IPS-15b (cell line): ENCODE measurements around the gene LDLRAP1.

Source experiments
- H3K27me3 ChIP-seq: one replicate; pipeline ENCODE4 v1.6.1; 2013; ENCODE audit warnings: low read length; ENCODE audit not compliant: control insufficient read depth, insufficient read depth
- H3K36me3 ChIP-seq: one replicate; pipeline ENCODE4 v1.6.1; 2013; ENCODE audit warnings: low read length; ENCODE audit not compliant: control insufficient read depth, insufficient read depth
- H3K4me1 ChIP-seq: one replicate; pipeline ENCODE4 v1.6.1; 2013; ENCODE audit warnings: mild to moderate bottlenecking, low read length; ENCODE audit not compliant: control insufficient read depth, insufficient read depth
- H3K4me3 ChIP-seq: one replicate; pipeline ENCODE4 v1.5.1; 2013; ENCODE audit warnings: low read depth, low read length
- H3K9ac ChIP-seq: one replicate; pipeline ENCODE4 v1.6.1; 2013; ENCODE audit warnings: low read depth, mild to moderate bottlenecking, low read length
- H3K9me3 ChIP-seq: one replicate; pipeline ENCODE4 v1.6.1; 2013; ENCODE audit warnings: mild to moderate bottlenecking, low read length; ENCODE audit not compliant: control insufficient read depth, insufficient read depth

LDLRAP1 gene

GRCh38 chr1:25537153-25537831, 6.1 kb upstream of the LDLRAP1 start:
- no peak overlapping the region for H3K4me3 ChIP-seq
- H3K4me1 ChIP-seq, result no peaks in the 10 kb centered on the region
- no peaks in the 10 kb centered on the region for H3K36me3 ChIP-seq
- H3K9ac ChIP-seq, result no peak overlapping the region
- H3K9me3 ChIP-seq, result no peaks in the 10 kb centered on the region
- no peaks in the 10 kb centered on the region for H3K27me3 ChIP-seq

GRCh38 chr1:25538191-25538767, 5.1 kb upstream of the LDLRAP1 start:
- Histone ChIP-seq H3K4me1 (no peaks in the 10 kb centered on the region), H3K27me3 (no peaks in the 10 kb centered on the region), H3K9ac (no peak overlapping the region), H3K9me3 (no peaks in the 10 kb centered on the region), H3K36me3 (no peaks in the 10 kb centered on the region), H3K4me3 (no peak overlapping the region)

- H3K4me3 ChIP-seq, result no peak overlapping the region
These were observed 2.6 kb upstream of the LDLRAP1 start for GRCh38 chr1:25540750-25541342.

GRCh38 chr1:25541425-25541824, 2.0 kb upstream of the LDLRAP1 start:
- Histone ChIP-seq H3K36me3 (no peaks in the 10 kb centered on the region), H3K4me3 (no peak overlapping the region), H3K9me3 (no peaks in the 10 kb centered on the region), H3K9ac (no peak overlapping the region), H3K4me1 (no peaks in the 10 kb centered on the region), H3K27me3 (peaks cover 6% of the 10 kb centered on the region)

More at GRCh38 chr1:25540750-25541342, 2.6 kb upstream of the LDLRAP1 start:
- H3K9ac ChIP-seq, result no peak overlapping the region
- H3K36me3 ChIP-seq, result no peaks in the 10 kb centered on the region
- H3K4me1 ChIP-seq, result no peaks in the 10 kb centered on the region
- no peaks in the 10 kb centered on the region for H3K9me3 ChIP-seq
- H3K27me3 ChIP-seq, result peaks cover 6% of the 10 kb centered on the region

- Histone ChIP-seq H3K9me3 (no peaks in the 10 kb centered on the region), H3K27me3 (peaks cover 6% of the 10 kb centered on the region), H3K4me3 (no peak overlapping the region), H3K36me3 (no peaks in the 10 kb centered on the region), H3K4me1 (no peaks in the 10 kb centered on the region), H3K9ac (no peak overlapping the region)
These were observed 1.3 kb upstream of the LDLRAP1 start for GRCh38 chr1:25541889-25542658.

- peaks cover 6% of the 10 kb centered on the region for H3K27me3 ChIP-seq
- H3K4me1 ChIP-seq, result no peaks in the 10 kb centered on the region
- H3K36me3 ChIP-seq, result no peaks in the 10 kb centered on the region
- no peaks in the 10 kb centered on the region for H3K9me3 ChIP-seq
- H3K4me3 ChIP-seq, result peak overlapping the region; percentile 18
- no peak overlapping the region for H3K9ac ChIP-seq
These were observed 391 bp upstream of the LDLRAP1 start for GRCh38 chr1:25543005-25543424.

GRCh38 chr1:25544243-25544764, 898 bp downstream of the LDLRAP1 start:
- Histone ChIP-seq H3K9me3 (no peaks in the 10 kb centered on the region), H3K4me1 (no peaks in the 10 kb centered on the region), H3K27me3 (peaks cover 6% of the 10 kb centered on the region), H3K4me3 (peak overlapping the region; percentile 62), H3K36me3 (no peaks in the 10 kb centered on the region), H3K9ac (peak overlapping the region; percentile 73)

- Histone ChIP-seq H3K9ac (no peak overlapping the region), H3K4me3 (peak overlapping the region; percentile 62), H3K27me3 (peaks cover 6% of the 10 kb centered on the region), H3K36me3 (no peaks in the 10 kb centered on the region), H3K9me3 (no peaks in the 10 kb centered on the region), H3K4me1 (no peaks in the 10 kb centered on the region)
These were observed 1.4 kb downstream of the LDLRAP1 start for GRCh38 chr1:25544819-25545218.

- H3K4me1 ChIP-seq, result no peaks in the 10 kb centered on the region
- no peaks in the 10 kb centered on the region for H3K36me3 ChIP-seq
- no peaks in the 10 kb centered on the region for H3K9me3 ChIP-seq
- no peak overlapping the region for H3K4me3 ChIP-seq
- H3K9ac ChIP-seq, result no peak overlapping the region
- H3K27me3 ChIP-seq, result peaks cover 6% of the 10 kb centered on the region
These were observed 2.4 kb downstream of the LDLRAP1 start for GRCh38 chr1:25545767-25546166.

- no peaks in the 10 kb centered on the region for H3K4me1 ChIP-seq
- H3K9me3 ChIP-seq, result no peaks in the 10 kb centered on the region
- H3K4me3 ChIP-seq, result no peak overlapping the region
- peaks cover 6% of the 10 kb centered on the region for H3K27me3 ChIP-seq
- H3K9ac ChIP-seq, result no peak overlapping the region
- no peaks in the 10 kb centered on the region for H3K36me3 ChIP-seq
These were observed 2.8 kb downstream of the LDLRAP1 start for GRCh38 chr1:25546193-25546592.

GRCh38 chr1:25548601-25549000, 5.2 kb downstream of the LDLRAP1 start:
- Histone ChIP-seq H3K36me3 (no peaks in the 10 kb centered on the region), H3K4me3 (no peak overlapping the region), H3K9me3 (no peaks in the 10 kb centered on the region), H3K9ac (no peak overlapping the region), H3K27me3 (peaks cover 6% of the 10 kb centered on the region), H3K4me1 (no peaks in the 10 kb centered on the region)
